DMS79 treated with DMSO at 0.1 percent for 48 hours (cell line): ENCODE results near the gene MED15.
A peak's percentile ranks its signal among the peaks of the same experiment; 100 is the strongest.
"Not testable (repeated sequence)": the region's sequence is repeated elsewhere in the genome, so short reads cannot be mapped to it uniquely, and the experiment has no call there.

Experiments
- DNase-seq: peaks from one replicate; lab custom pipeline; 2025; lab: John Stamatoyannopoulos, UW

The MED15 gene

DNA sequence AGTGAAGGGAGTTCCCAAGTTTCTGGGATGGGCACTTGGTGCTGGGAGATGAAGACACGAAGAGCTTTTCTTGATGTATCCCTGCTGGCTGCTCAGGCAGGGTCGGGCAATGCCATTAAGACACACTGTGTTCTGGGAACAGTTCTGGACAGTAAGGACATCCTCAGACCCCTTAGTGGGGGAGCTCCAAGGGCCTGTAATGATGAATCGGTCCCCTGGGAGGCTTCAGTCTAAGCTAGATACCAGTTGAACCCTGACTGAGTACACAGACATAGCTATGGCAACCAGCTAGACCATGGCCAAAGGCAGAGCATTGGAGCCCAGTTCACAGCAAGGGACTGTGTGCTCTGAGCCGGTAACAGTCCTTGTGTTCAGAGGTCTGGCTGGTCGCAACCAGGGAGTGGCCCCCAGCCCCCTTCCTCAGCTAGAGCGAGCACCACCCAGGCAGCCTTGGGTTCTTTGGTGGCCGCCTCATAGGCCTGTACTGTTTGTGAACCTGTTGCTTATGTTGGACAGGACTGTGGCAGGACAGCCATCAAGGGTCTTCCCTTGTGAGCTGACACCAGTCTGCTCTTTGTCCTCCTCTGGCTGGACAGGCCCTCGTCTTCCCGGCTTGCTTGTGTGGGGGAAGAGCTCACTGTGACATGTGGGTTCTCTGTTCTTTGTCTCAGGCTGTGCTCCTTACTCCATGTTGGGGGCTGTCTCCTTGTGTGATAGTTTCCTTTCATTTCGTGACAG is 25.0 kb downstream of the MED15 start:
- DNase-seq, result no peak

DNA sequence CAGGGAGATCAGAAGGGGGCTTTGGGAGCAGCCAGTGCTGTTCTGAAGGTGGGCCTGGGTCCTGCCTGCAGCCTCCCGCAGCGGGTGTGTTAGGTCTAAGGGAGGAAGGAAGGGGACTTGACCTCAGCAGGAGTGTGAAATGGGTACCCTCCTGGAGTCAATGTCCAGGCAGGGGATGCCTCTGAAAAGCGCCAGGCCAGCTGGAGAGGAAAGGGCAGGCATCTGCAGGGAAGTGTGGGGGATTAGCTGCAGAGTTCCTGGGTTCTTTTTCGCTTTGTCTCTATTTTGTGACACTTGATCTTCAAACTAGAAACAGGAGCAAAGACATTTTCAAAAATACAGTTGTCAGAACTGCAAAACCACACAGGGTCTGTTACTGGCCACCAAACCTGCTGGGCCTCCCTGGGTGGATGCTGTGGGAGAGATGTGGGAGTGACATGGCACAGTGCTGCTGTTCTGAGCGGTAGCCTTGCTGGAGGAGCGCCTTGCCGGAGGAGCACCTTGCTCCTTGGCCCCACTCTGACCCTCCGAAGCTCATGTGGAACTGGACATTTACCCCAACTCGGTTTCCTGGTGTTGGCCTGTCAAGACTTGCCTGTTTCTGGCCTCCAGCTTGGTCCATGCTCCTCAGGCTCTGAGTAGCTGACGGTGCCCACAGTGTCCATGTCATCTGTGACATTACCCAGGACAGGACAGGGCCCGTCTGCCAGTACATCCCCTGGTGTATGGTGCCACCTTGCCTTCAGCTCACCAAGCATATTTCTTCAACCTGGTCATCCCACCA is 25.9 kb downstream of the MED15 start:
- no peak for DNase-seq

DNA sequence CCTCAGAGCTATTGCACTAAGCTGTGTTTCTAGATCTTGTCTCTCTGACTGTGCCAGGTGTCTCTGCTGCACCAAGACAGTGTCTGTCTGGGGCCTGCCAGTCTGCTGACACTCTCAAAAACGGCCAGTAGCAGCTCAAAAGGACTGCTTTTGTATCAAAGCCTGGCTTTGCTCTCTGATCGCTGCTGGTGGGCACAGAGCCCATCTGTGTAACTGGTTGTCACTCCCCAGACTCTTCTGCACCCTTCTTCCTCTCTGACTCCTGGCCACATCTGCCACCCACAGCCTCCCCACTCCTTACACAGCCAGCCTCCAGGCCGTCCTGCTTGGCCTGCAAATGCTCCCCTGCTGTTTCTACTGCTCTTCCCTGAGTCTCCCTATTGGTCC is 26.5 kb downstream of the MED15 start:
- no peak for DNase-seq

DNA sequence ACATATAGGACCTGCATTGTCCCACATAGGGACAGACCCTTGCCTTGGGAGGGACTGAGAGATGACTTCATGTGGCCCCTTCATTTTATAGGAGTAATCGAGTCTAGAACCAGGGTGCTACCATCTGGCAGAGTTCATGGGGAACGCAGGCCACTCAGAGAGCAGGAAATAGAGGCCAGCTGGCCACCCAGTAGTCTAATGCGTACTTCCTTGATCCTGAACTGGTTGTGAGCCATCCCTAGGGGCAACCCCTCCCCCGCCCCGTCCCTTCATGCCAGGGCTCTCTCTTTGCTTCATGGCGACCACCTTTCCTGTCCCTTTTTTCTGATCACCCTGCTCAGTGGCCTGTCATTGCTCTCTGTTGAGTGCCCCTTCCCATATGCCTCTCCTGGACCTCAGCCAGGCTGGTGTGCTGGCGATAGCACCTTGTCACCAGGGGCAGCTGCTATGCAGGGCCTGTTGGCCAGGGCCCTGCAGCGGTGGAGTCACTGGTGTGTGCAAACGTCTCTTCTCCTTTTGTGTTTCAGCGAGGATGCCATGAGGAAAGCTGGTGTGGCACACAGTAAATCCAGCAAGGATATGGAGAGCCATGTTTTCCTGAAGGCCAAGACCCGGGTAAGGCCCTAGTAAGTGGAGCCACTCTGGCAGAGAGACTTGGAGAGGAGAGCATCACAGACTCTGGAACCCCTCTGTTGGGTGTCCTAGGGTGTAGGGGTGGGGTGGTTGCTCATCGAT is 29.3 kb downstream of the MED15 start:
- peak; percentile 55 for DNase-seq

- DNase-seq, result no peak
These were observed 29.9 kb downstream of the MED15 start for GRCh38 chr22:20537325-20537756.

- no peak for DNase-seq
These were observed 30.6 kb downstream of the MED15 start for GRCh38 chr22:20537983-20538382.

GRCh38 chr22:20538875-20539274 is 31.5 kb downstream of the MED15 start:
- DNase-seq, result not testable (repeated sequence)

- DNase-seq, result no peak
These were observed 34.6 kb downstream of the MED15 start for GRCh38 chr22:20542055-20542454.

- DNase-seq, result no peak
These were observed 35.3 kb downstream of the MED15 start for GRCh38 chr22:20542736-20543135.

DNA sequence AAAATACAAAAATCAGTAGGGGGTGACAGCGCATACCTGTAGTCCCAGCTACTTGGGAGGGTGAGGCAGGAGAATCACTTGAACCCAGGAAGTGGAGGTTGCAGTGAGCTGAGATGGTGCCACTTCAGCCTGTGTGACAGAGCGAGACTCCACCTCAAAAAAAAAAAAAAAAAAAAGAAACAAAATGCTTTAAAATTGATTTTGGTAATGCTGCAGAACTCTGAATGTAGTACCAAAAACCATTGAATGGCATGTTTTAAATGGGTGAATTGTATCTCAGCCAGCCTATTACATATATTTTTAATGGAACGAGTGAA is 37.9 kb downstream of the MED15 start:
- DNase-seq, result not testable (repeated sequence)

DNA sequence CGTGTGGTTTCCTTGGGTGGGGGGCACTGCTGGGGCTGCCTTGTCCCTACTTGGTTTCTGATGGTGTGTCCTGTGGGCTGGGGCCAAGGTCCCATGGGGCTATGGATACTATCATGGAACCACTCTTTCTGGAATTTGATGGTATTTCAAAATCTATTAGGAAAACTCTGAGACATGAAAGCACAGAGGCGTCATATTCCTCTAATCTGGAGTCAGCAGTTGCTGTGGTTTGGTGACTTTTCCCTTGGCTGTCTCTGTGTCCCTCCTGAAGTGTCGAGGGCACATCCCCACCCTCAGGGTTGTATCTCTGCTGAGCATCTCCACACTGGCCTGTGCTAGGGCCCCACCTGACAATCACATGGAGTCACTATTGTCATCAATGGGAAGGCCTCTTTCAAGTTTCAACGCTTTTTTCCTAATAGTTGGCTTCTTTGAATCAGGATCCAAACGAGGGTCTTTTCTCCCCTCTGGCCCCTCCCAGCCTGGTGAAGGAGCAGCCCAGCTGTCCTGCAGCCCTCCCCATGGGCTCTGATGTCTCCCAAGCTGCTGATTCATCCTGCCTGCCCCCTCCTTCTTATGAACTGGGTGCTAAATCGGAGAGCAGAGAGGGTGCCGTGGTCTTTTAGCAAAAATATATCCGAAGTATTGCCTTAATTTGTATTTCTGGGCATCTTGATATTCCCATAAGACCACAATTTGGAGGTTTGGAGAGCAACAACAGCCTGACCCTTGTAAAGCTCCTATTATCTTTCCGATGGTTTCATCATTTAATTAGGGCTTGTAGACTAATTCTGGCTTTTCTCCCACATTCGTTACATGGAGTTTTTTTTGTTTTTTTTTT is 38.5 kb downstream of the MED15 start:
- no peak for DNase-seq

DNA sequence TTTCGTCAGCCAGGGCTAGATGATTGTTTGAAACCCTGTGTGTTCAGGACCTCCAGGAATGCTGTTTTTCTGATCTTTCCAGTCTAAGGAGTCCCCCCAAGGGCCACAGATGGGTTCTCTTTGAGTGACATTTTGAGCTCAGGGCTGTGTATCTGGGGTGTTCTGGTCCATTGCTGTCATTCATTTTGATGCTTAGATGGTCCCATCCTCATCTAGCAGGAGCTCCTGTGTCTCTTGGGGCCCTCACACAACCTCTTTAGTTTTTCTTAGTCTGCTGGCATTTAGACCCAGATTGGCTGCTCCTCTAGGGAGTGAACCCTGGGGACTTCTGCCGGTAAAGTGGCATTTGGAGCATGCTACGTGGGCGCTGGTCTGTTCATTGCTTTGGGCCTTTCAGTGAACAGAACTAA is 39.1 kb downstream of the MED15 start:
- DNase-seq, result no peak

DNA sequence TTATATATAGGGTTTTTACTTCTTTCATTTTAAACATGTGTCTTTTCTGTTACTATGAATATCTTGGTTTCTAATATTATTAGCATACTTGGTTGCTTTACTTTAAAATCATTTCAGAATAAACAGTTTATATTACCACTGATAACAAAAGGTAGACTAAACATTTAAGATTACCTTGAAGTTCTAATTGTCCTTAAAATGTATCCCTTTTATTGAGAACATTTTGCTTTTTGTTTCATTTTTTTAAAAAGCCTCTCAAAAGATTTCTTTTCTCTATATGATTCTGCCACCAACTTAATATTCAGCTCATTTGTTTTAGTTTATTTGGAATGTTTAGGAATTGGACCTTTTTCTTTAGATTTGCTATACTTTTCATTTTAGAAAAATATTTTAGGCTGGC is 39.6 kb downstream of the MED15 start:
- DNase-seq, result no peak

DNA sequence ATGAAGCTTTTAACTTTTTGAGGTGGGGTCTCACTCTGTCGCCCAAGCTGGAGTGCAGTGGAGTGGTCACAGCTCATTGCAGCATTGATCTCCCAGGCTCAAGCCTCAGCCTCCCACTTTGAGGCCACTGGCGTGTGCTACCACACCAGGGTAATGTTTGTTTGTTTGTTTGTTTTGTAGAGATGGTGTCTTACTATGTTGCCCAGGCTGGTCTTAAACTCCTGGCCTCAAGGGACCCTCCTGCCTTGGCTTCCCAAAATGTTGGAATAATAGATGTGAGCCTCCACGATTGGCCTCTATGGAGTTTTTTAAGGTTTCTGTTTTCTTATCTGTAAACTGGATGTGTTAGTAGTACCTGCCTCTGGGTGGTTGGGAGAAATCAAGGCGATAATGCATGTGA is 41.4 kb downstream of the MED15 start:
- DNase-seq, result no peak

DNA sequence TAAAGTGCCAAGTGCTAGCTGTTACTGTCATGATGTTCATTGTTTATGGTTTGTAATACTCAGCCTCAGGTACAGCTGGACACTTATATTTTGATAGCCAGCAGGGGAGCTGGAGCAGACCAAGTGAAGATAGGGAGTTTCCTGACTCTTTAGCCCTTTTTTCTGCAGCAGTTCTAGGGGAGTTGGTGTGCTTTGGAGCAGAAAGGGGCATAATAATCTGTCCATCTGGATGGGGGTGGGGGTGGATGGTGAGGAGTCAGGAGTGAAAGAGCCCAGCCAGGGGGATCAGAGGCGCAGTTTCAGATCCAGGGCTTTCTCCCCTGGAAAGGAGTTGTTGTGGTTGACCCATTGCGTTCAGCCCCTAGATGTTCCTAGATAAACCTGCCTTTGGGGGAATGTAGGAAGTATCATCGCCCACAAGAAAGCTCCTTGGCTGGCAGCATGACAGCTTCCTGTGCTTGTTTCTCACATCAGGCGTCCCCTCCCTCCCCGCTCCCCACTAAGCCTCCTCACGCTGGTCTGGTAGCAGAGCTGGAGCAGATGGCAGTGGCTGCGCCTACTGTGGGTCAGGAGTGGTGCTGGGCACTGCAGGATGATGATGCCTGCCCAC is 41.9 kb downstream of the MED15 start:
- no peak for DNase-seq

DNA sequence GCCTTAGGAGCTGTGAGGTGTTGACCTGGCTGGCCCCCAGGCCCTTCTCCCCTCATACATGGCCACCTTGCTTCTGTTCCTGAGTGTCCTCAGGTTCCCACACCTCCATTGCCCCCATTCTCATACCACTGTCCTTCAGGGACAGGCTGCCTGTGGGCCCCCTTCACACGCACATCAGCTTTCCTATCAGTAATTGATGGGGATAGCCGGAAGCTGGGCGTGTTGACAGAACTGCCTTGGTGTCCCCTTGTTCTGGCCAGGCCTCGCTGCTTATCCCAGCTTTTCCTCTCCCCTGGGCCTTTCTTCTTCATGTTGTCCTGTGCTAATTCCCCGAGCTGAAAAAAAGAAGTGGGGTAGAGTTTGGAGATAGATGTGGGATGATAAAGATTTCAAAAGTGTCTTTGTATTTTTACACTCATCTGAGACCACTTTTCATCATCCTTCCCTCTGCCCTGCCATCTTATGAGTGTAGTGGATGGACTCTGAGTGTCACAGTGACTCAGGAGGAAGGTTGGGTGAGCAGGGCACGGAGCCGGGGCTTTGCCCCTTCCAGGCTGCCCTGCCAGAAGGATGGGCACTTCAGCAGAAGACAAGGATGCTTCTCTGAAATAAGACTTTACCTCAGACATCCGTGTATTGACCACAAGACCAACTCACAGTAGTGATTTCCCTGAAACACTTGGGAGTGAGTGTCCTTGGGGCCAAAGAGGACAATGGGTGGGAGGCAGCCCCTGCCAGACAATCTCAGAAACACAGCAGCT is 42.8 kb downstream of the MED15 start:
- DNase-seq, result no peak

- no peak for DNase-seq
These were observed 43.7 kb downstream of the MED15 start for GRCh38 chr22:20550851-20551744.

- DNase-seq, result no peak
These were observed 44.5 kb downstream of the MED15 start for GRCh38 chr22:20551805-20552442.
